Neural cell (in vitro differentiated cells): ENCODE measurements around the gene DNAAF5.

Experiments used
- EZH2 ChIP-seq: fragments of 200-600, 300-800 bp; shearing (Covaris generic), sonication (generic); IDR thresholded peaks from 2 replicates; pipeline ENCODE4 v1.6.1; 2014; ENCODE audit warnings: antibody characterized with exemption, low read length, borderline replicate concordance, mild to moderate bottlenecking; ENCODE audit not compliant: insufficient read depth, poor library complexity, severe bottlenecking
- TF ChIP-seq, protein P1 (sequence below): fragments of 450-650 bp; IDR thresholded peaks from 2 replicates; pipeline ENCODE4 v1.5.1; 2014; ENCODE audit warnings: antibody characterized with exemption, mild to moderate bottlenecking, moderate library complexity; ENCODE audit not compliant: poor library complexity, severe bottlenecking

- no peak for TF ChIP-seq EZH2
- TF ChIP-seq, protein P1, sequence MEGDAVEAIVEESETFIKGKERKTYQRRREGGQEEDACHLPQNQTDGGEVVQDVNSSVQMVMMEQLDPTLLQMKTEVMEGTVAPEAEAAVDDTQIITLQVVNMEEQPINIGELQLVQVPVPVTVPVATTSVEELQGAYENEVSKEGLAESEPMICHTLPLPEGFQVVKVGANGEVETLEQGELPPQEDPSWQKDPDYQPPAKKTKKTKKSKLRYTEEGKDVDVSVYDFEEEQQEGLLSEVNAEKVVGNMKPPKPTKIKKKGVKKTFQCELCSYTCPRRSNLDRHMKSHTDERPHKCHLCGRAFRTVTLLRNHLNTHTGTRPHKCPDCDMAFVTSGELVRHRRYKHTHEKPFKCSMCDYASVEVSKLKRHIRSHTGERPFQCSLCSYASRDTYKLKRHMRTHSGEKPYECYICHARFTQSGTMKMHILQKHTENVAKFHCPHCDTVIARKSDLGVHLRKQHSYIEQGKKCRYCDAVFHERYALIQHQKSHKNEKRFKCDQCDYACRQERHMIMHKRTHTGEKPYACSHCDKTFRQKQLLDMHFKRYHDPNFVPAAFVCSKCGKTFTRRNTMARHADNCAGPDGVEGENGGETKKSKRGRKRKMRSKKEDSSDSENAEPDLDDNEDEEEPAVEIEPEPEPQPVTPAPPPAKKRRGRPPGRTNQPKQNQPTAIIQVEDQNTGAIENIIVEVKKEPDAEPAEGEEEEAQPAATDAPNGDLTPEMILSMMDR: no peak
Measured at GRCh38 chr7:703049-703448, 23.4 kb upstream of the DNAAF5 start.
